ENCODE measurements around the gene SFSWAP. TPM values are rescaled to one million over a fixed set of nuclear protein-coding genes. Genes with fewer than 3 reads are reported as not detected.

SFSWAP gene
- total and polyA plus RNA-seq, 2 of the 8 experiments (the other 6 are each of a cell fraction or from before 2014, with no cell fraction given) = 36.5 to 49.5 TPM

GRCh38 chr12:131829356-131829747 lies 118.5 kb downstream of the SFSWAP start:
- Histone ChIP-seq H4K5ac (ENCODE audit: insufficient read length, low read depth, low read length) (no peak overlapping the region), H2BK12ac (ENCODE audit: low read depth, low read length) (peak overlapping the region; percentile 80; the same call in 1 of the 2 replicates), H3K79me1 (ENCODE audit: low read depth, low read length) (no peaks in the 10 kb centered on the region), H4K91ac (replicated peaks; ENCODE audit: insufficient read length, low read length) (peak overlapping the region; percentile 74), H3K9ac (replicated peaks in 1 of 4; ENCODE audit: extremely low read depth in 1 of 4, low read depth in 3 of 4, low read length in 3 of 4) (no peak overlapping the region; a peak in 2 of 7 replicates), H2BK5ac (ENCODE audit: low read depth, low read length) (no peak overlapping the region), H3K4me1 (replicated peaks in 1 of 4; ENCODE audit: control insufficient read depth in 3 of 4, insufficient read depth in 4 of 4, low read length in 3 of 4) (peaks cover 0 to 25% (median 15%) of the 10 kb centered on the region in 4 experiments; a peak in 6 of 7 replicates), H2AK5ac (ENCODE audit: low read depth, low read length) (no peak overlapping the region), H3K4me2 (ENCODE audit: insufficient read depth in 1 of 2, low read depth in 2 of 2, low read length in 2 of 2) (peak overlapping the region; percentile 57 to 92), H4K20me1 (replicated peaks in 1 of 2; ENCODE audit: control insufficient read depth in 1 of 2, insufficient read depth in 2 of 2, low read length in 2 of 2) (peaks cover 5 to 22% of the 10 kb centered on the region in 2 experiments), H3K36me3 (ENCODE audit: control insufficient read depth in 2 of 4, insufficient read depth in 4 of 4, low read length in 3 of 4) (no peaks in the 10 kb centered on the region; a peak in 1 of 8 replicates), H3K4ac (replicated peaks; ENCODE audit: insufficient read length, low read depth, low read length) (no peak overlapping the region), H3K4me3 (ENCODE audit: extremely low read depth in 1 of 4, insufficient read depth in 2 of 4, low read depth in 3 of 4, low read length in 4 of 4) (peak overlapping the region; percentile 43 to 68 (median 58)), H2AFZ (ENCODE audit: low read length) (no peak overlapping the region), H3K23ac (ENCODE audit: insufficient read length) (no peak overlapping the region), H3K9me3 (ENCODE audit: insufficient read depth in 2 of 2, low read depth in 1 of 2, low read length in 1 of 2) (no peaks in the 10 kb centered on the region), H3K14ac (ENCODE audit: insufficient read length) (no peak overlapping the region), H3K23me2 (ENCODE audit: low read depth, low read length) (peaks cover 16% of the 10 kb centered on the region; the same call in 1 of the 2 replicates), H3K79me2 (ENCODE audit: control insufficient read depth in 1 of 2, insufficient read depth in 2 of 2, low read length in 2 of 2) (peaks cover 0 to 30% of the 10 kb centered on the region in 2 experiments; a peak in 1 of 4 replicates), H2BK15ac (ENCODE audit: low read length) (no peak overlapping the region), H4K8ac (ENCODE audit: extremely low read depth, insufficient read depth, low read length) (peak overlapping the region; percentile 65; the same call in 1 of the 2 replicates), H3K18ac (ENCODE audit: extremely low read depth, low read length) (peak overlapping the region; percentile 78; the same call in 1 of the 2 replicates), H3K56ac (replicated peaks; ENCODE audit: insufficient read length, low read depth, low read length) (no peak overlapping the region), H3K27ac (ENCODE audit: low read depth, low read length) (no peak overlapping the region), H2BK120ac (replicated peaks; ENCODE audit: low read depth, low read length) (no peak overlapping the region), H2BK20ac (ENCODE audit: low read length) (no peak overlapping the region), H3K27me3 (replicated peaks in 1 of 4; ENCODE audit: control insufficient read depth in 3 of 4, extremely low read depth in 1 of 4, insufficient read depth in 3 of 4, low read length in 3 of 4) (peaks cover 2 to 17% (median 13%) of the 10 kb centered on the region in 4 experiments; a peak in 6 of 7 replicates)
- ChIA-PET CTCF (ENCODE audit: partially characterized antibody) (interaction anchor here (0.6 to 1.0 kb wide), 3 partner anchors 16 to 39 kb away, joined by 3 read pairs; no protein-coding TSS in a partner anchor), POLR2A (ENCODE audit: partially characterized antibody) (interaction anchor here (0.7 to 1.5 kb wide), 4 partner anchors 12 to 254 kb away, joined by 3 read pairs; no protein-coding TSS in a partner anchor)
- DNase-seq (ENCODE audit: low read depth in 1 of 2, low spot score in 2 of 2) (no peak), FAIRE-seq (no peak)
- WGBS, 2 experiments (ENCODE audit: extremely low coverage in 1 of 2, insufficient coverage in 1 of 2, insufficient read length in 1 of 2, insufficient replicate concordance in 2 of 2, low coverage in 1 of 2, low lambda C conversion rate in 2 of 2, missing lambda C conversion rate in 1 of 2) = 17% methylated on average over 22 of the region's 27 CpGs; no CpG with 5 or more reads in 1 of the 2 experiments
- TF ChIP-seq RNF2 (IDR thresholded peaks at IDR 0.05; ENCODE audit: borderline replicate concordance, low read depth, low read length, missing control alignments, poor library complexity, severe bottlenecking) (no peak), RXRA (IDR thresholded peaks at IDR 0.05; ENCODE audit: insufficient read depth, low read depth, low read length) (no peak), KDM4A (IDR thresholded peaks at IDR 0.05; ENCODE audit: low read depth, low read length, severe bottlenecking) (no peak), ATF3 (IDR thresholded peaks at IDR 0.05; ENCODE audit: insufficient read depth, low read depth, low read length) (no peak), CTBP2 (IDR thresholded peaks at IDR 0.05; ENCODE audit: borderline replicate concordance, insufficient read depth, insufficient read length, low read length) (no peak), SIN3A (conservative IDR thresholded peaks at IDR 0.05 in 1 of 2, IDR thresholded peaks at IDR 0.05 in 1 of 2; ENCODE audit: low read depth in 1 of 2, low read length in 2 of 2) (no peak), TAF1 (IDR thresholded peaks at IDR 0.05; ENCODE audit: low read depth, low read length) (no peak), SAP30 (IDR thresholded peaks at IDR 0.05; ENCODE audit: insufficient read depth, insufficient replicate concordance, low read length) (no peak), MAX (IDR thresholded peaks at IDR 0.05) (no peak), SP2 (IDR thresholded peaks at IDR 0.05; ENCODE audit: low read length) (no peak), TEAD4 (IDR thresholded peaks at IDR 0.05; ENCODE audit: low read depth, low read length) (no peak)
